GM21786 (cell line): ENCODE data around the gene STRN.

ENCODE experiments used
- ATAC-seq: cut with Tn5 transposase; IDR thresholded peaks from one replicate; pipeline ENCODE4 v1.9.1; 2021; ENCODE audit not compliant: unreplicated experiment

STRN gene

GRCh38 chr2:36798724-36799123 is 167.6 kb downstream of the STRN start:
- no peak for ATAC-seq

GRCh38 chr2:36797324-36798070 is 168.8 kb downstream of the STRN start:
- ATAC-seq: no peak
